HL-60/S4 treated with retinoic acid at 250 ng/mL for 4 days and 3 days (cell line): ENCODE measurements around the gene PAPOLA.
"Not testable (repeated sequence)": the region's sequence is repeated elsewhere in the genome, so short reads cannot be mapped to it uniquely, and the experiment has no call there.

Experiments
- in situ Hi-C: fragments of 300-500 bp; cut with MboI; formaldehyde crosslinking; loops from 2 replicates; pipeline ENCODE4 v1.7.0; 2022; ENCODE audit warnings: low sequenced_read_pairs

The PAPOLA gene

DNA sequence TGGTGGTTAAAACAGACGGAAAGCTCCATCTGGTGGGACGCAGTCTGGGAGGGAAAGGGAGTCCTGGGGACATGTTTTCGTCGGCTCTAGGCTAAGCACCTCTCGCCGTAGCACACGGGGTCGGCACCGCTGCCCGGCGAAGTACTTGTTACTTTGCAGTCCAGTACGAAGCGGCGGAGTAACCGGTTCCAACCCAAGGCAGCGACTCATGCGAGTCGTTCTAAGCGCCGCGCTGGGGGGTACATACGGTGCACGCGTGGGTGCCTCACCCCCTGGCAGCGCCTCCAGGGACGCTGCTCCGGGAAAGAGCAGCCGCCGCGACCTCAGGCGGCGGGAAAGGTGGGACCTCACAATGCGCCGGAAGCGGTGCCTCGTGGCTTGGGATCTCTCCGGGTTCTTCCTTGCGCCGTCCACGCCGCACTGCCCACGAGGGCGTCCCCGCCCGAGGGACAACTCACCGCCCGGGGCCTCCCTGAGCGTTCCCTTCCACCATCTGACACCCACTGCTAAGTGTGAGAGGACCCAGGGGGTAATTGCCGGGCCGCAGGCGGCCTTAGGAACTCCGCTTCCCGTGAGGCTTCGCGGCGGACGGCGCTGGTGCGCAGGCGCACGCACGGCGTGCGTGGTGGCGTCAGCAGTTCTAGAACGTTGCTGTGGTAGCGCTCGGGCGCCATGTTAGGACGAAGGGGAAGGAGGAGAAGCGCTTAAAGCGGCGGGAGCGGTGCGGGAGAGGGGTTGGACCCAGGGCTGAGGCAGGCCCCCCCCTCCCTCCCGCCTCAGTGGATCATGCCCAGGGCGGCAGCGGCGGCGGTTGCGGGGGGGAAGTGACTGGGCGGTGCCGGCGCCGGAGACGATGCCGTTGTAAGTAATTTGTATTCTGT is at the start of gene PAPOLA:
Gene PAPOLA, plus strand, starts transcription at position 643 of the 881 bp plus-strand sequence. Its CDS starts 211 bp downstream, at position 854.
- in situ Hi-C loops, result no loop called here

DNA sequence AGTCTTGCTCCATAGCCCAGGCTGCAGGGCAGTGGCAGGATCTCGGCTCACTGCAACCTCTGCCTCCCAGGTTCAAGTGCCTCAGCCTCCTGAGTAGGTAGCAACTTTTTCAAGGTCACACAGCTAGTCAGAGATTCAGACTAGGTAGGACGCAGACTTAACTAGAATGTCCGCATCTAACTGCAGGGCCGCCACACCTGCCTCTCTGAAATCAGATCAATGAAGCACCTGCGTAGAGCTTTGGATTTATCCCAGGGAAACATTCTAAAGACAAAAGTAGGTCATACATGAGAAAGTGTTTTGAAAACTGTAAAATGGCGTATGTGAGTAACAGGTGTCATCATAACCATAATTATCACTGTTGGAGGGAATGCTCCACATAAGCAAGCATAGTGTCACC is 49.5 kb upstream of the PAPOLA start:
- in situ Hi-C loops, result no loop called here

DNA sequence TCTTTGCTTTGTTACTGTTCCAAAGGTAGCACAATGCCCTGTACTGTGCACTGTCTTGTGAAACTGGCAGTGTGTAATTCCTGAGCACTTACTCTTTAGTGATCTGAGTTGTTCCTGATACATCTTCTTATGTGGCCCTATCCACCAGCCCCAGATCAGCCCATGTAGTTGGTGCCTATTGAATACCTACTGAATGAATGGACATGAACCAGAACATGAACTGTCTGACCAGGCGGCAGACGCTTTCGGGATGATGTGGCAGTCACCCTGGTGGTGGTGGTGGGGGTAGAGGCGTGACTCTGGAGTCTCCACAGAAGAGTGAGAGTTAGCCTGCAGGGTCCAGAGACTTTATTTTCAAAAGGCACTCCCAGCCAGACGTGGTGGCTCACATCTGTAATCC is 46.6 kb upstream of the PAPOLA start:
- in situ Hi-C loops, result no loop called here

DNA sequence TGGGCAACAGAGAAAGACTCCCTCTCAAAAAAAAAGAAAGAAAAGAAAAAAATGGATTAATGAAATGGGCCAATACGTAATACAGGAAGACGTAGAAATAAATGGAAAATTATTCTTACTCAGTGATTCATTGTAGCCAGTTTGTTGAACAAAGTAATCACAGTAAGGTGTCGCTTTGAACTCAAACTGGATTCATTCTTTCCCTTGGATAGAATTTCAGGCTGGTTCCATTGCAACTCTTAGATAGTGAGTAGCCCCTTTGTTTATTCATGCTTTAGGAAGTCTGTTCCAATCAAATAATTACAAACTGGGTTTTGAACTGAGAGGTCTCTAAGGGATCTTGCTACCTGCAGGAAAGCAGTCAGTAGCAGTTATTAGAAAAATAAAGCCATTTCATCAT is 42.3 kb upstream of the PAPOLA start:
- in situ Hi-C loops, result no loop called here

DNA sequence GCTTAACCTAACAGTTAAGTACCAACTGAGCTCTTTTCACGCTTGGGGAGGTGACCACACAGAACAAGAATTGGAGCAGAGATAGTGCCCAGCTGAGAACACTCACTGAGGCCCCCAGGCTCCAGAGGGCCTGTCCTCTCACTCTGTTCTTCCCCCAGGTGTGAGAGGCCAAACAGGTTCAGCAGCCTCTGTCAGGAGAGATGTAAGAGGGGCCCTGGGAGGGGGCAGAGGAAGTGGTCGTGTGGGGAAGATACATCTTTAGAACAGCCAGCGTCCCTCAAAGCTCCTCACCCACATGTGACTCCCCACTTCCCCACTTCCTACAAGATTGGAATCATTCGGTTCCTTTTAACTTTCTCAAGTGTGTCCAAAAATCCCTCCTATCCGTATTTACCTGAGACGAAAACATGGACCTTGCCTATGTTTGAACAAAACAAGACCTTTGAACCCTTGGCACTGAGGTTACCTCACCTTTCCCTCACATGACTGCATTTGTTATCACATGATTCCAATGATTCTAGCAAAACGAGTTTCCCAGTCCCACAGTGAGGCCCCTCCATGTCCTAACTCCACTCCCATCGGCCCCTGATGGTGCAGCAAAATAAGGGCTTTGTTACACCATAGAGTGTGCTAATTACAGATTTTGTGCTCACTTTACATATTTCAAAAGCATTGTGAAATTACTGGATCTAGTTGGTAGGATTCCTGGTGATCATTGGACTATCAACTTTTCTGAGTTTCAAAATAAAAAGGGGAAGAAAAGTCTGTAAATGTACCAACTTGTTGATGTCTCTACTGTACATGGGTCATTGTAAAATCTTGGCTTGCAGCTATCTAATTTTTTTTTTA is 40.0 kb upstream of the PAPOLA start:
- in situ Hi-C loops, result no loop called here

DNA sequence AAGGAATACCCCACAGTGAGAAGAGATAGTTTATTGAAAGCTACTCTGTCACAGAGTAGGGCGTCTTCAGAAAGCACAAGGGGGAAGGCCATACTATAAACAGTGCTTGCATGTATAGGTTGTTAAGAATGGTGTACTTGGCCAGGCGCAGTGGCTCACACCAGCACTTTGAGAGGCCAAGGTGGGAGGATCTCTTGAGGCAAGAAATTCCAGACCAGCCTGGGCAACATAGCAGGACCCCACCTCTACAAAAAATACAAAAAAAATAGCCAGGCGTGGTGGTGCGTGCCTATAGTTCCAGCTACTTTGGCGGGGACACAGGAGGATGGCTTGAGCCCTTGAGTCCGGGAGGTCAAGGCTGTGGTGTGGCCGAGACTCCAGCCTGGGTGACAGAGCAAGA is 38.0 kb upstream of the PAPOLA start:
- in situ Hi-C loops, result no loop called here

DNA sequence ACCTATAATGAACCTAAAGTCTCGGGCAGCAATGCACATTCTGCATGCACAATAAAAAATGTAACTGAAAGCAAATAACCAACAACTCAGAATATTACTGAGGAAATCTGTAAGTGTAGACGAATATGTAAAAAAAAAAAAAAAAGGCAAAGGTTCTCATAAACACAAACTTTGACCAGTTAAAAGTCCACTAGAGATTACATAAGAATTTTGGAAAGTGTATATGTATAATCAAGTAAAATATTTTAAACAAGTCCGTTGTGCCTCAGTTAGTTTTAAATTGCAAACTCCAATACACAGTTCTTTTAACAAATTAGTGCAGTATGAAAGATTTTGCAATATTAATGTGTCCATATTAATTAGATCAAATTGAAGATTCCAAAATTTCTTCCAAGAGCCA is 35.3 kb upstream of the PAPOLA start:
- in situ Hi-C loops, result no loop called here

DNA sequence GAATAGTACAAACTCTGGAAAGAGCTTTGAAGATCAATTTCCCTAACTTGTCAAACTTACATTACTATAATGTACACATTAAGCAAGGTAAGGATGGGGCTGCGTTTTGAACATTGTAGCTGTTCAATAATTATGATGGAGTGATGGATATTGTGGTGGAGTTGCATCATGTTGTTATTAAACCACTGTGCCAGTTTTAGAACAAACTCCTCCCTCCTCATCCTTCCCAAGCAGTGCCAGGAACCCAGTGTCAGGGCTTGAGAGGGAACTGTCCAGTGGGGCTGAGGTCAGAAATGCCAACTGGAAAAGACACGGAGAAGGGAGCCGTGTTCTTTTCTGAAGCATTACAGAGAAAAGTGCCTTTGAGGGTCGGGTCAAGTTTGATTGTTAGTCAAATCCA is 31.9 kb upstream of the PAPOLA start:
- in situ Hi-C loops, result no loop called here

DNA sequence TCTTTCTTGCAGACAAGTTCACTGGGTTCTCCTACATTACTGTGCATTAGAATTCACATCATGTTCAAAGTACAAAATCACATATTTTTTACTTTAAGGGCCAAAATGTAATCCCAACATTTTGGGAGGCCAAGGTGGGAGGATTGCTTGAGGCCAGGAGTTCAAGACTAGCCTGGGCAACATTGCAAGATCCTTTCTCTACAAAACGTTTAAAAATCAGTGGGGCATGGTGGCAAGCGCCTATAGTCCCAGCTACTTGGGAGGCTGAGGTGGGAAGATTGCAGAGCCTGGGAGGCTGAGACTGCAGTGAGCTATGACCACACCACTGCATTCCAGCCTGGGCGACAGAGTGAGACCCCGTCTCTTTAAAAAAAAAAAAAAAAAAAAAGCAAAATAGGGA is 31.2 kb upstream of the PAPOLA start:
- in situ Hi-C loops, result not testable (repeated sequence)

DNA sequence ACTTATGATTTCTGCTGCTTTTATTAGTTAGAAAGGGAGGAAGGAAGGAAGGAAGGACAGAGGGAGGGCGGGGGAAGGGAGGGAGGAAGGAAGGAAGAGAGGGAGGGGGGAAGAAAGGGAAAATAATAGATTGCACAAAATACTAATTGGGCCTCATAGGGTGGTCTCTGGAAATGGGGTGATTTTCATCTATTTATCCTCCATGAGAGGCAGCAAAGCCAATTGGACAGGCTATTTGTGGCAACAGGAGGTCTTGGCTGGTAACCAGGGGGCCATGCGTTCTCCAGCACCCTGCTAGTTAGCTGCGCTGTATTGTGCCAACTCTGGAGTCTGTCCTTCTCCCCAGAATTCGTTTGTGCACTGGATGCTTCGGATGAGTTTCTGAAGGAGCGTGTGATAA is 24.1 kb upstream of the PAPOLA start:
- in situ Hi-C loops, result no loop called here

DNA sequence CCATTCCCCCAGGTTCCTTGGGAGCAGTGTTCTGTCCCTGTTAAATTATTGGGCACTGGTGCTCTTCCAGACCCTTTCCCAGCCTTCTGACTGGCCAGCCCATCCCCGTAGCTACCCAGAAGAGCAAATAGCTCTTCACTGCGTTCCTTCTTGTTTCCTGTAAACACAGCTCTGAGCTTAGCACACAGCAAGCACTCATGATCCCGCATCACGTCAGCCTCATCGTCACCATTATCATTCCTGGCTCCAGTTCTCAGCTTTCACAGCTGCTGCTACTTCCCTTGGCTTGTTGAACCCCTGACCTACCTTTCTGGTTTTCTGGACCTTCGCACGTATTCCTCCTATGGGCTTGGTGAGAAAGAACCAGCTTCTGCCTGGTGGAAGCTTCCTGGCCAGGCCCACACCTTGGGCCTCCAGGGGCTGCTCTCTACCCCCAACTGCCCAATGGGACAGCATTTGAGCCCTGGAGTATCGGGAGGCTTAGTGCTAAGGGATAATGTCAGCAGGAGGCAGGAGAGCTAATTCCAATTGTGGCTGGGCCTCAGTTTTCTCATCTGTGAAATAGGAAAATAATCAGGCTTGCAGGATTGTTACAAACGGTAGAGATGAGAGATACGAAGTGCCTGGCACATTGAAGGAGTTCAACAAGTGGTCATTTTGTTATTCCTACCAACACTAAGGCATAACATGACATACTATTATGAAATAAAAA is 22.6 kb upstream of the PAPOLA start:
- in situ Hi-C loops, result no loop called here

DNA sequence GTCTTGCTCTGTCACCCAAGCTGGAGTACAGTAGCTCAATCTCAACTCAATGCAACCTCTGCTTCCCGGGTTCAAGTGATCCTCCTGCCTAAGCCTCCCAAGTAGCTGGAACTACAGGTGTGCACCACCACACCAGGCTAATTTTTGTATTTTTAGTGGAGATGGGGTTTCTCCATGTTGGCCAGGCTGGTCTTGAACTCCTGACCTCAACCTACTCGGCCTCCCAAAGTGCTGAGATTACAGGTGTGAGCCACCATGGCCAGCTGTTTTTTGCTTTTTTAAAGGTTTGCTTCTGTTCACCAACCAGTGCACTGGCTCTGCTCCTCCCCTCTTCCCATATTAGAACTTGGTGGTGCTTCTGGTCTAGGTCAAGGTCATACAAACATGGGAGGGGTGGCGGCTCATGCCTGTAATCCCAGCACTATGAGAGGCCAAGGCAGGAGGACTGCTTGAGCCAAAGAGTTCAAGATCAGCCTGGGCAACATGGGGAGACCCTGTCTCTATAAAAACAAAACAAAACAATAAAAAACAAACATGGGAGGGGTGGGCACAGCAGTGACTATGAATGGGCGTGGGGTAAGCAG is 20.4 kb upstream of the PAPOLA start:
- in situ Hi-C loops, result no loop called here

DNA sequence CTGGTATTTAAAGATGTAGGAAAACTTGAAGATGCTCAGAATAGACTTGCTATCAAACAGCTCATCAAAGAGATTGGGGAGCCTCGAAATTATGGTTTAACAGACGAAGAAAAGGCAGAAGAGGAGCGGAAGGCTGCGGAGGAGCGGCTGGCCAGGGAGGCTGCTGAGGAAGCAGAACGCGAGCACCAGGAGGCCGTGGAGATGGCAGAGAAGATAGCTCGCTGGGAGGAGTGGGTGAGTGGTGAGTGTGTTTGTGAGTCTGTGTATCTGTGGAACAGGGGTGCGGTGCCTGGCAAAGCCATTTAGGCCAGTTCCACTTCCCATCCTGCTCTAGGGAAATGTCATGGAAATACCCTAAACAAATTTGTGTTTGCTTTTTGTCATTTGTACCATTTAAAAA is 19.2 kb upstream of the PAPOLA start:
- in situ Hi-C loops, result no loop called here

DNA sequence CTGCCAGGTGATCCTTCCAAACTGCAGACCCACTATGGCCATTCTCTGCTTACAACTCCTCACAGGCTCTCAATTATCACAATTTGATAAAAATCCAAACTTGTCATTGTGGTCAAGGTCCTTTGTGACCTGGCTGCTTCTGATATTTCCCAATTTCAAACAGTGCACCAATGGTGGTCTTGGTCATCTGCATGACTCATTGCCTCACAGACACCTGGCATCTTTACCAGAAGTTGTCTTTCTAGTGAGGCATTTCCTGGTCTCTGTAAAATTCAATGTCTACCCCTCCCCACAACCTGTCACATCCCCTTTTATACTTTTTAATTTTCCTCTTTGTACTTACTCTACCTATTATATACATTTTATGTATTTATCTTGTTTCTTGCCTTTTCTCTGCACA is 17.8 kb upstream of the PAPOLA start:
- in situ Hi-C loops, result no loop called here

DNA sequence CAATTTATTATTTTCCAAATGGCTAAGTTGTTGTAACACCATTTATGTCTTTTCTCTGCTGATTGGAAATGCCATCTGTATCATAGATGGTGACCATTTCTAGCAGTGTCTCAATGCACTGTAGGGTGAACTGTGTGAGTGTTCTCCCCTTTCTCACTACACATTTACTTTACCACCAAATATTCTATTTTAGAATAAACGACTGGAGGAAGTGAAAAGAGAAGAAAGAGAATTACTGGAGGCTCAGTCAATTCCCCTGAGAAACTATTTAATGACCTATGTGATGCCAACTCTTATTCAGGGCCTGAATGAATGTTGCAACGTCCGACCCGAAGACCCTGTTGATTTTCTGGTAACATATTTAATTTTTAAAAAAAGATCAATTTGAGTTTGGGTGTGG is 15.5 kb upstream of the PAPOLA start:
- in situ Hi-C loops, result no loop called here

DNA sequence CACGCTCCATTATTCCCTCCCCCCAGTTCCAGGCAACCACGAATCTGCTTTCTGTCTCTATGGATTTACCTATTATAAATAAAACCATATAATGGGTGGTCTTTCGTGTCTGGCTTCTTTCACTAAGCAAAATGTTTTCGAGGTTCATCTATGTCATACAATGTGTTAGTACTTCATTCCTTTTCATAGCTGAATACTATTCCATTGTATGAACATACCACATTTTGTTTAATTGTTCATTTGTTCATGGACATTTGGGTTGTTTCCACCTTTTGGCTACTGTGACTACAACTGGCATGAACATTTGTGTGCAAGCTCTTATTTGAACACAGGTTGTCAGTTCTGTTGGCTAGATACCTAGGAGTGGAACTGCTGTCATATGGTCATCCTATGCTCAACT is 12.9 kb upstream of the PAPOLA start:
- in situ Hi-C loops, result no loop called here

DNA sequence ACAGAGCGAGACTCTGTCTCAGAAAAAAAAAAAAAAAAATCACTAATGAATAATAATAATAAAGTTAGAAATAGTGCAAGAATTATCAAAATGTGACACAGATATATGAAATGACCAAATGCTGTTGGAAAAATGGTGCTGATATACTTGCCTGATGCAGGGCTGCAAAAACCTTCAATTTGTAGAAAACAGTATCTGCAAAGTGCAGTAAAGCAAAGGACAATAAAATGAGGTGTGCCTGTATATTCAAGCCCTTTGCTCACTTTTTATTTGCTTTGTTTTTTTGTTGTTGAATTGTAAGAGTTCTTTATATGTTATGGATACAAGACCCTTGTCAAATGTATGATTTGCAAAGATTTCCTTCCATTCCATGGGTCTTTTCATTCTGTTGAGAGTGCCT is 9.0 kb upstream of the PAPOLA start:
- in situ Hi-C loops, result no loop called here

DNA sequence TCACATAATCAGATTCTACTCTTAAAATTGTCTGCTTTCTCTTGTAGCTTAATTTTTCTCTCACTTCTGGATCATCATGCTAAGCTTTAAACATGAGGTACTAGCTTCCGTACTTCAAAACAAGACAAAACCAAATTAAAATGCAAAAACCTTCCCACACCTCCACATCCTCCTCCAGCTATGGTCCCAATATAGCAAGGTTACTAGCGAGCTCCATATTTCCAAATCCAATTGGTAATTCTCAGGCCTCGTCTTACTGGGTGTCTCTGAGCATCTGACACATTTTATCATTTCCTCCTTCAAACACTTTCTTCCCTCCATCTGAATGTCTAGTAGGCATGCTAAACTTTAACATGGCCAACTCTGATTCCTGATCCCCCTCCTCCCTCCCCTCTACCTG is 7.9 kb upstream of the PAPOLA start:
- in situ Hi-C loops, result no loop called here

DNA sequence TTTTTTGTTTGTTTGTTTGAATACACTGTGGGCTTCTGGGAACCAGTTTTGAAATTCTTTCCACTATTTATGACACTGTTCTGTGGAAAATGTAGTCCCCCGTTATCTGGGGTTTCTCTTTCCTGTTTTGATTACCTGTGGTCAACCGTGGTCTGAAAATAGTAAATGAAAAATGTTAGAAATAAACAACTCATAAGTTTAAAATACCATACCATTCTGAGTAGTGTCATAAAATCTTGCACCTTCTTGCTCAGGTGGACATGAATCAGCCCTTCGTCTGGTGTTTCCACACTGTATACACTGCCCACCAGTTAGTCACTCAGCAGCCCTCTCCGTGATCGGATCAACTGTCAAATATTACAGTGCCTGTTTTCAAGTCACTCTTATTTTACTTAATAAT is 5.1 kb upstream of the PAPOLA start:
- in situ Hi-C loops, result no loop called here

DNA sequence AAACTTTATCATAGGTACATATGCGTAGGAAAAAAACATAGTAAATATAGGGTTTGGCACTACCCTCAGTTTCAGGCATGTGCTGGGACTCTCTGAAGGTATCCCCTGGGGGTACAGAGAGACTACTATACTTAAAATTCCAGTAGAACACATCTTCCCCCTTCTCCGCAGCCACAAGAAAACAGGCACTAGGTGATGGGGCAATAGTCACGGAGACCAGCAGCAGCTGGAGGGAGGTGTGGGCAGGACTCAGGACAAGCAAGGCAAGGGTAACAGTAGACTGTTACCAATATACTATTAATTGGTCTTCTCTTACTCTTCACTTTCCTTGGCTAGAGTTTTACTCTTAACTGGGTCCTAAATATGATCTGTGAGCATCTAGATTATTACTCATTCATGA is 4.6 kb upstream of the PAPOLA start:
- in situ Hi-C loops, result no loop called here

DNA sequence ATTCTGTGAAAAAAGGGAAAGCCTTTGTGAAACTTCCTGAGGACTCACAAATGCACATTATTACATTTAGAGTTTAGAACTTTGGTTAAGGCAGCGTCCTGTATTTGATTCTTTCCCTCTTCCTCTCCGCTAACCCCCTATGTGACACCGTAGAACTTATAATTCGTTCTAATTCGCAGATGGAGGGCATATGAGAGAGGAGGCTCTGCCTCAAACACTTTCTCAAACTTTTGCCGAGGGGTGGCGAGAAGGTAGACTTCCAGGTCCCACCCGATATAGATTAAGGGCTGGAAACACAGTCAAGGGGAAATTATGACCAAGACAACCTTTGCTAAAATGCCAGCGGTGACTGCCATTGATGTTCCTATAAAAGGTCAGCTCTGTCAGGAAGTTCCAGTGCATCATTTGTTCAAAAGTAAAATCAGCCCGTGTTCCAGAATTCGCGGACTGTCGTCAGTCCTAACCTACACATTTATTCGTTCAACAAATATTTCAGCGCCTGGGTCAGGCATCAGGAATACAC is 904 bp upstream of the PAPOLA start:
- in situ Hi-C loops, result no loop called here
